DND-41 (cell line): Measurements from ENCODE around the gene RFTN1.

Experiments
- ATAC-seq: fragments of 200-7000 bp; cut with Tn5 transposase; 3 replicates; pipeline ENCODE4 v1.9.1; 2021; ENCODE audit warnings: low read depth; ENCODE audit not compliant: insufficient read depth
- DNase-seq: peaks from one replicate; pipeline ENCODE4 v3.0.0-alpha.2; 2020
- H2AFZ ChIP-seq: 2 replicates; pipeline ENCODE4 v1.6.0; 2012; ENCODE audit warnings: low read depth, low read length
- H3K27ac ChIP-seq: 2 replicates; pipeline ENCODE4 v1.5.1; 2012; ENCODE audit warnings: low read length, inconsistent platforms
- H3K27me3 ChIP-seq: fragments of 200-600 bp; sonication (generic); 2 replicates; pipeline ENCODE4 v1.6.0; 2012; ENCODE audit warnings: low read length, mild to moderate bottlenecking, inconsistent platforms; ENCODE audit not compliant: insufficient read depth, poor library complexity
- H3K36me3 ChIP-seq: 2 replicates; pipeline ENCODE4 v1.5.1; 2012; ENCODE audit warnings: low read length, inconsistent platforms; ENCODE audit not compliant: insufficient read depth
- H3K4me1 ChIP-seq: 2 replicates; pipeline ENCODE4 v1.5.1; 2012; ENCODE audit warnings: mild to moderate bottlenecking, low read length; ENCODE audit not compliant: insufficient read depth
- H3K4me2 ChIP-seq: 2 replicates; pipeline ENCODE4 v1.6.0; 2012; ENCODE audit warnings: mild to moderate bottlenecking, moderate library complexity, low read length, inconsistent platforms; ENCODE audit not compliant: insufficient read depth
- H3K4me3 ChIP-seq, 2 experiments: fragments of 200-600 bp in 1 of 2; shearing (Covaris generic) in 1 of 2; 2 replicates each; pipeline ENCODE4 v1.5.1; 2012 to 2016; ENCODE audit warnings: inconsistent platforms in 2 of 2, low read length in 2 of 2, mild to moderate bottlenecking in 2 of 2, low read depth in 1 of 2, moderate library complexity in 1 of 2
- H3K79me2 ChIP-seq: 2 replicates; pipeline ENCODE4 v1.6.0; 2012; ENCODE audit warnings: low read length, inconsistent platforms; ENCODE audit not compliant: insufficient read depth
- H3K9ac ChIP-seq: 2 replicates; pipeline ENCODE4 v1.6.0; 2012; ENCODE audit warnings: low read depth, mild to moderate bottlenecking, inconsistent platforms, low read length, moderate library complexity
- H3K9me3 ChIP-seq: 2 replicates; pipeline ENCODE4 v1.5.1; 2012; ENCODE audit warnings: low read length, moderate library complexity, mild to moderate bottlenecking, inconsistent platforms; ENCODE audit not compliant: insufficient read depth, severe bottlenecking
- H4K20me1 ChIP-seq: 2 replicates; pipeline ENCODE4 v1.6.0; 2012; ENCODE audit warnings: low read length; ENCODE audit not compliant: insufficient read depth
- EZH2 ChIP-seq: IDR thresholded peaks from 3 replicates; pipeline ENCODE4 v1.6.1; 2012; ENCODE audit warnings: borderline replicate concordance, low read depth, mild to moderate bottlenecking, moderate library complexity, low read length, inconsistent platforms; ENCODE audit not compliant: severe bottlenecking
- TF ChIP-seq, protein P1 (sequence below): IDR thresholded peaks from 2 replicates; pipeline ENCODE4 v1.5.1; 2012; ENCODE audit warnings: borderline replicate concordance, low read length, moderate library complexity, mild to moderate bottlenecking; ENCODE audit not compliant: poor library complexity, severe bottlenecking; ENCODE audit errors: extremely low read depth

Gene RFTN1

DNA sequence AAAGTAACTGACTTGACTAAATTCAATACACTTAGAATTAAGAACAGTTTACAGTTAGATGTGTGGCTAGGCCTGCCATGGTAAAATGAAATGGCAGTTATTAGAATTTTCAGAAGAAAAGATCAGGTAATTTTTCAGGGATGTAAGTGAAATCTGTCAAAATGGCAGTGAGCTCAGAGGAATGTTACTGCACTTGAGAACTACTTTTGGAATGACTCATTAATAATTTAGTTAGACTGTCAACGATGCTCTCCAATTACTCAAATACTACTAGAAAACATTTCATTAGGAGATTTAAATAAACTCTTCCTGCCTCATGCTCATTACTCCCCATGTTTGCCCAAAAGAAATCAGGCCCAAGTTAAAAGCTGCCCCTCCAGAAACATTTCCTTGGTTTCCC, 84.4 kb downstream of the RFTN1 start:
- H2AFZ ChIP-seq = no peak overlapping the region
- H3K27me3 ChIP-seq = no peaks in the 10 kb centered on the region
- no peaks in the 10 kb centered on the region for H4K20me1 ChIP-seq
- no peak overlapping the region for H3K4me3 ChIP-seq
- DNase-seq (no peak), ATAC-seq (no peak)
- H3K79me2 ChIP-seq = peaks cover 25% of the 10 kb centered on the region
- no peak overlapping the region for H3K9ac ChIP-seq
- H3K27ac ChIP-seq = no peak overlapping the region
- no peaks in the 10 kb centered on the region; the same call in 1 of the 2 replicates for H3K4me1 ChIP-seq
- H3K4me2 ChIP-seq = no peak overlapping the region
- H3K36me3 ChIP-seq = peaks cover 54% of the 10 kb centered on the region
- TF ChIP-seq, protein P1, sequence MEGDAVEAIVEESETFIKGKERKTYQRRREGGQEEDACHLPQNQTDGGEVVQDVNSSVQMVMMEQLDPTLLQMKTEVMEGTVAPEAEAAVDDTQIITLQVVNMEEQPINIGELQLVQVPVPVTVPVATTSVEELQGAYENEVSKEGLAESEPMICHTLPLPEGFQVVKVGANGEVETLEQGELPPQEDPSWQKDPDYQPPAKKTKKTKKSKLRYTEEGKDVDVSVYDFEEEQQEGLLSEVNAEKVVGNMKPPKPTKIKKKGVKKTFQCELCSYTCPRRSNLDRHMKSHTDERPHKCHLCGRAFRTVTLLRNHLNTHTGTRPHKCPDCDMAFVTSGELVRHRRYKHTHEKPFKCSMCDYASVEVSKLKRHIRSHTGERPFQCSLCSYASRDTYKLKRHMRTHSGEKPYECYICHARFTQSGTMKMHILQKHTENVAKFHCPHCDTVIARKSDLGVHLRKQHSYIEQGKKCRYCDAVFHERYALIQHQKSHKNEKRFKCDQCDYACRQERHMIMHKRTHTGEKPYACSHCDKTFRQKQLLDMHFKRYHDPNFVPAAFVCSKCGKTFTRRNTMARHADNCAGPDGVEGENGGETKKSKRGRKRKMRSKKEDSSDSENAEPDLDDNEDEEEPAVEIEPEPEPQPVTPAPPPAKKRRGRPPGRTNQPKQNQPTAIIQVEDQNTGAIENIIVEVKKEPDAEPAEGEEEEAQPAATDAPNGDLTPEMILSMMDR = no peak
- no peak for TF ChIP-seq EZH2
- H3K9me3 ChIP-seq = no peaks in the 10 kb centered on the region

DNA sequence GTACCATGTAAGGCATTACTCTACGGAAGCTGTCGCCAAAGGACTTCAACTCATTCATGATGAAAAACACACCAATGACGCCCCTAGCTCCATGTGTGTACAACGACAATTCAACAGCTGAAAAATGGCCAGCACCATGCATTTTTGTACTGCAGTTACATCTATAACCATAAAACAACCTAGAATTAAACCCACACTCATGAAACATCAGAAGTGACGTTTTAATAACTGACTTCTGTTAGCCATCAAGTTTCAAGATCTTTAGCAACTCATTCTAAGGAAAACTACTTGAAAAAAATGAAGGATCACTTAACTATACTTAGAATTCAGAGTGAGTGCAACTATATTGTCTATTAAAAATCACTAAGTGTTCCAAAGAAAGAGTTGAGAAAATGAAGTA, 84.9 kb downstream of the RFTN1 start:
- peaks cover 28% of the 10 kb centered on the region for H3K79me2 ChIP-seq
- no peak overlapping the region for H2AFZ ChIP-seq
- no peaks in the 10 kb centered on the region for H4K20me1 ChIP-seq
- H3K9me3 ChIP-seq = no peaks in the 10 kb centered on the region
- DNase-seq = no peak
- no peak for ATAC-seq
- H3K4me2 ChIP-seq = no peak overlapping the region
- H3K36me3 ChIP-seq = peaks cover 49% of the 10 kb centered on the region
- H3K4me1 ChIP-seq = no peaks in the 10 kb centered on the region; the same call in 1 of the 2 replicates
- no peak overlapping the region for H3K4me3 ChIP-seq
- H3K27me3 ChIP-seq = no peaks in the 10 kb centered on the region
- TF ChIP-seq, protein P1 = no peak
- TF ChIP-seq EZH2 = no peak
- no peak overlapping the region for H3K27ac ChIP-seq
- H3K9ac ChIP-seq = no peak overlapping the region

DNA sequence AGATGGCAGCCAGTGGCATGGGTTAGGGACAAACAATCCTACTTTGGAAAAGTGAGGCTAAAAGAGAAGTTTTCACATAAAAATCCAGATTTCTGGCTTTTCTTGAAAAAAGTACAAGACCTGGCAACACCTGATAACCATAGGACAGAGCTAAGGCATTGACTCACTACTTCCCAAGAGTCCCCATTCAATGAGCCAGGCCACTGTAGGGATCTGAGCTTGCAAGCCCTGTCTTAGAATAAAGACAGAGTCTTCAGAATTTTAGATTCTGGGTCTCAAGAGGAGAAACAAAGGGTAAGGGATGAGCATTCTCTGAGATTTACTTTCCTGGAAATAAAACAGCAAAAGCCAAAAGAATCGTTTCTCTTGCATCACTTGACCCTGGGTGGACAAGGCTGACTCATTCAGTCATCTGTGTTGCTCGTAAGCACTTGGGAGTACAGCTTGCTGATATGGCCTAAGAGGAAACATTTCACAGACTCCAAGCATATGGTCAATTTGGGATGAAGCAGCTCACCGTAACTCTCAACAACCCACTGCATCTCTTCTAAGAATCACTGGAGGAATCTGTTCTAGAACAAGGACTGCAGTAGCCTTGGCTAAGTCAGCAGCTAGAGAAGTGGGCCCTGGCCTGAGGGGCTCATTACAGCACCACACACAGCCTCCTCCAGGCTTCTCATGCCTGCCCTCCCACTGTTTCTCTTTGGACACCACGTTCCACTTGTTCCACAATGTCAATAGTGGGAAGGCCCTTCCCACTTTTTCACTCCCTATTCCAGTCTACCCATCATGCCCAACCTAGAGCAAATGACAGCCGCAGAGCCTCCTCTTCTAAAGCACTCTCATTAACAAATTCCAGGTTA, 86.2 kb downstream of the RFTN1 start:
- TF ChIP-seq EZH2 = no peak
- TF ChIP-seq, protein P1 = no peak
- no peak for ATAC-seq
- Histone ChIP-seq H3K27ac (peak overlapping the region; percentile 8; the same call in 1 of the 2 replicates), H3K4me2 (no peak overlapping the region), H3K4me1 (no peaks in the 10 kb centered on the region; the same call in 1 of the 2 replicates), H3K9me3 (no peaks in the 10 kb centered on the region), H4K20me1 (no peaks in the 10 kb centered on the region), H3K4me3 (no peak overlapping the region), H3K27me3 (no peaks in the 10 kb centered on the region), H2AFZ (no peak overlapping the region), H3K36me3 (peaks cover 37% of the 10 kb centered on the region), H3K79me2 (peaks cover 32% of the 10 kb centered on the region), H3K9ac (no peak overlapping the region)
- no peak for DNase-seq
